Body of pancreas (tissue), 4 donors: ENCODE data around the gene ESCO1. TPM values are rescaled to one million over a fixed set of nuclear protein-coding genes. Genes with fewer than 3 reads are reported as not detected.
"Not testable (repeated sequence)": the region's sequence is repeated elsewhere in the genome, so short reads cannot be mapped to it uniquely, and the experiment has no call there.

Experiments used
- ATAC-seq: fragments of 150-250 bp; one replicate; pipeline ENCODE4 v1.9.1; 2016
- DNase-seq, 4 donors: peaks; one replicate each; pipeline ENCODE4 v3.0.0-alpha.2; 2019
- H3K27ac ChIP-seq, 4 donors: fragments of 200-600 bp; sonication (generic); 1 replicate in 3 of 4; 2 replicates in 1 of 4; pipeline versions ENCODE4 v1.5.1 to v1.6.1; 2016 to 2019; ENCODE audit warnings: mild to moderate bottlenecking in 1 of 4, mixed read lengths in 1 of 4, moderate library complexity in 1 of 4
- H3K27me3 ChIP-seq, 2 donors: fragments of 200-600 bp; sonication (generic); one replicate each; pipeline ENCODE4 v1.6.0; 2016; ENCODE audit warnings: mild to moderate bottlenecking in 1 of 2
- H3K36me3 ChIP-seq, 2 donors: fragments of 200-600 bp; sonication (generic); replicated peaks in 1 of 2; 2 replicates each; pipeline ENCODE4 v1.5.1; 2016; ENCODE audit warnings: low read depth in 2 of 2; ENCODE audit not compliant: insufficient read depth in 1 of 2
- H3K4me1 ChIP-seq: fragments of 200-600 bp; sonication (generic); one replicate; pipeline ENCODE4 v1.6.0; 2016
- H3K4me3 ChIP-seq, 2 donors: fragments of 200-600 bp; sonication (generic); 1 replicate in 1 of 2; 2 replicates in 1 of 2; pipeline ENCODE4 v1.5.1; 2016 to 2019
- H3K9me3 ChIP-seq, 3 donors: fragments of 200-600 bp; sonication (generic); 1 replicate in 2 of 3; 2 replicates in 1 of 3; pipeline ENCODE4 v1.5.1; 2016
- POLR2A ChIP-seq, 3 donors: fragments of 450-650 bp; IDR thresholded peaks; one replicate each; pipeline ENCODE4 v1.6.1; 2016; ENCODE audit warnings: antibody characterized with exemption in 3 of 3, mild to moderate bottlenecking in 2 of 3
- WGBS, 2 donors: methylation state at CpG; one replicate each; pipeline ENCODE4 v1.1.5; 2017; 5-methylcytosine and 5-hydroxymethylcytosine counted together
- intact Hi-C: fragments of 100-400 bp; cut with DNase I; formaldehyde crosslinking; loops from one replicate; pipeline ENCODE4 v1.15.1; 2023
- total RNA-seq, 2 donors: library from RNA; depleted of rRNA; stranded (reverse); fragments of >200 nt; gene quantifications; one replicate each; pipeline ENCODE4 v1.1.0, GENCODE V29; 2016
- TF ChIP-seq, protein P1 (sequence below), 7 experiments: fragments of 450-650 bp in 4 of 7; fragments of 200-600 bp in 3 of 7; sonication (generic) in 3 of 7; IDR thresholded peaks; one replicate each; pipeline ENCODE4 v1.5.1; 2016 to 2019; ENCODE audit warnings: antibody characterized with exemption in 7 of 7

The ESCO1 gene
- total RNA-seq, 2 donors from 2014 or later: 12.7 to 27.7 TPM

DNA sequence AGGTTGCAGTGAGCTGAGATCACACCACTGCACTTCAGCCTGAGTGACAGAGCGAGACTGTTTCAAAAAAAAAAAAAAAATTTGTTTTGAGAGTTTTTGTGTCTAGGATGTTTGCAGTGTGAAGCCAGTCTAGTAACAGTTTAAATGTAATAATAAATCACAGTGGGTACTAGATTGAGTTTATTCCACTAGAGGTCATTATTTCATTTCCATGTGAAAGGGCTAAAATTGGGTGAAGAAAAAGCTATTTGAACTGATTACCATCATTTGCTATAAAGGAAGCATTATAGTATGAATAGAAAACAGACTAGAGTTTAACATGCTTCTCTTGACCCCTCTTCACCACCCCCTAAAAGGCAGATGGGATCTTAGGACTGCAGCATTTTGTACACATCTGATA, 31.9 kb upstream of the ESCO1 start:
- Histone ChIP-seq H3K27me3 (no peaks in the 10 kb centered on the region), H3K36me3 (peaks cover 4 to 12% of the 10 kb centered on the region in 2 donors), H3K4me1 (no peaks in the 10 kb centered on the region), H3K4me3 (no peak overlapping the region), H3K27ac (no peak overlapping the region), H3K9me3 (no peaks in the 10 kb centered on the region)
- DNase-seq: no peak
- intact Hi-C loops: no loop called here
- WGBS, 2 donors: 92 to 93% methylated on average over 1 of the region's 1 CpG
- TF ChIP-seq POLR2A (IDR thresholded peaks at IDR 0.05): no peak
- TF ChIP-seq, protein P1, sequence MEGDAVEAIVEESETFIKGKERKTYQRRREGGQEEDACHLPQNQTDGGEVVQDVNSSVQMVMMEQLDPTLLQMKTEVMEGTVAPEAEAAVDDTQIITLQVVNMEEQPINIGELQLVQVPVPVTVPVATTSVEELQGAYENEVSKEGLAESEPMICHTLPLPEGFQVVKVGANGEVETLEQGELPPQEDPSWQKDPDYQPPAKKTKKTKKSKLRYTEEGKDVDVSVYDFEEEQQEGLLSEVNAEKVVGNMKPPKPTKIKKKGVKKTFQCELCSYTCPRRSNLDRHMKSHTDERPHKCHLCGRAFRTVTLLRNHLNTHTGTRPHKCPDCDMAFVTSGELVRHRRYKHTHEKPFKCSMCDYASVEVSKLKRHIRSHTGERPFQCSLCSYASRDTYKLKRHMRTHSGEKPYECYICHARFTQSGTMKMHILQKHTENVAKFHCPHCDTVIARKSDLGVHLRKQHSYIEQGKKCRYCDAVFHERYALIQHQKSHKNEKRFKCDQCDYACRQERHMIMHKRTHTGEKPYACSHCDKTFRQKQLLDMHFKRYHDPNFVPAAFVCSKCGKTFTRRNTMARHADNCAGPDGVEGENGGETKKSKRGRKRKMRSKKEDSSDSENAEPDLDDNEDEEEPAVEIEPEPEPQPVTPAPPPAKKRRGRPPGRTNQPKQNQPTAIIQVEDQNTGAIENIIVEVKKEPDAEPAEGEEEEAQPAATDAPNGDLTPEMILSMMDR (IDR thresholded peaks at IDR 0.05): no peak
- ATAC-seq: no peak

DNA sequence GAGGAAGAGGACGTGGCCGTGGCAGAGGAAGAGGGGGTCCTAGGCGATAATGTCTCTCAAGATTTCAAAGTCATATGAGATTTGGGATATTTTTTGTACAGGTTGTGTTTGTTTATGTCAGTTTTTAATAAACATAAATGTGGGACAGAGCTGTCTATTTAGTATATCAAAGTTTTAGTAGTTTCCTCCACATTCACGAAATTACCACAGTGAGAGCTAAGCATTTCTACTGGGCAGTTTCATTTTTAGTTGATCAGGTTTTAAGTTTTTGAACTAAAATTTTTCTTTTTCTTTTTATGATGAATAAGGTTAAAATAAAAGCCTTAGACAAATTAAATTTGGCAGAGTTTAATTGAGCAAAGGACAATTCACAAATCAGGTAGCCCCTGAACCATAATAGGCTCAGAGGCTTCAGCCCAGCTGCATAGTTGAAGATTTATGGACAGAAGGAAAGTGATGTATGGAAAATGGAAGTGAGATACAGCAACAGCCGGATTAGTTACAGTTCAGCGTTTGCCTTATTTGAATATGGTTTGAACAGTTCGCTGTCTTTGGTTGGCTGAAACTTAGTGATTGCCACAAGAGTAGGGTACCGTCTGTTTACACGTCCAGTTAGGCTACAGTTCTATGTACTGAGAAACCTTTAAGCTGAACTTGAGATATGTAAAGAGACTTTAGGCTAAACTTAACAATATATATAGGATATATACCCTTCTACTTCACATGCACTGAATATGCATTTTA, 28.8 kb upstream of the ESCO1 start:
- DNase-seq: no peak
- intact Hi-C loops: no loop called here
- 84 to 89% methylated on average over 9 of the region's 9 CpGs for WGBS, 2 donors
- Histone ChIP-seq H3K4me1 (no peaks in the 10 kb centered on the region), H3K4me3 (no peak overlapping the region), H3K27ac (no peak overlapping the region), H3K9me3 (no peaks in the 10 kb centered on the region), H3K27me3 (no peaks in the 10 kb centered on the region), H3K36me3 (peaks cover 12 to 15% of the 10 kb centered on the region in 2 donors)
- TF ChIP-seq, protein P1 (IDR thresholded peaks at IDR 0.05): no peak
- no peak for TF ChIP-seq POLR2A (IDR thresholded peaks at IDR 0.05)
- ATAC-seq: no peak

DNA sequence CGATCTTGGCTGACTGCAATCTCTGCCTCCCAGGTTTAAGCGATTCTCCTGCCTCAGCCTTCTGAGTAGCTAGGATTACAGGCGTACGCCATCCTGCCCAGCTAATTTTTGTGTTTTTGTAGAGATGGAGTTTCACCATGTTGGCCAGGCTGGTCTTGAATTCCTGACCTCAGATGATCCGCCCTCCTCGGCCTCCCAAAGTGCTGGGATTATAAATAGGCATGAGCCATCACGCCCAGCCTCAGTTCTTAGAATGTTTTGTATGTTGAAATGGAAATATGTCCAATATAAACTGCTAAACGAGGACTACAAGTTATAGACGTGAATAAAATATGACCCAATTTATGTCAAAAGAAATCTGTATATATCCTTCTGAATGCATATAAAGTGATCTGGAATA, 21.1 kb upstream of the ESCO1 start:
- H3K36me3 ChIP-seq, DNase-seq, H3K27ac ChIP-seq, H3K9me3 ChIP-seq, H3K27me3 ChIP-seq, ATAC-seq, intact Hi-C loops, H3K4me3 ChIP-seq, H3K4me1 ChIP-seq: not testable (repeated sequence)
- WGBS, 2 donors: 92 to 93% methylated on average over 9 of the region's 9 CpGs

DNA sequence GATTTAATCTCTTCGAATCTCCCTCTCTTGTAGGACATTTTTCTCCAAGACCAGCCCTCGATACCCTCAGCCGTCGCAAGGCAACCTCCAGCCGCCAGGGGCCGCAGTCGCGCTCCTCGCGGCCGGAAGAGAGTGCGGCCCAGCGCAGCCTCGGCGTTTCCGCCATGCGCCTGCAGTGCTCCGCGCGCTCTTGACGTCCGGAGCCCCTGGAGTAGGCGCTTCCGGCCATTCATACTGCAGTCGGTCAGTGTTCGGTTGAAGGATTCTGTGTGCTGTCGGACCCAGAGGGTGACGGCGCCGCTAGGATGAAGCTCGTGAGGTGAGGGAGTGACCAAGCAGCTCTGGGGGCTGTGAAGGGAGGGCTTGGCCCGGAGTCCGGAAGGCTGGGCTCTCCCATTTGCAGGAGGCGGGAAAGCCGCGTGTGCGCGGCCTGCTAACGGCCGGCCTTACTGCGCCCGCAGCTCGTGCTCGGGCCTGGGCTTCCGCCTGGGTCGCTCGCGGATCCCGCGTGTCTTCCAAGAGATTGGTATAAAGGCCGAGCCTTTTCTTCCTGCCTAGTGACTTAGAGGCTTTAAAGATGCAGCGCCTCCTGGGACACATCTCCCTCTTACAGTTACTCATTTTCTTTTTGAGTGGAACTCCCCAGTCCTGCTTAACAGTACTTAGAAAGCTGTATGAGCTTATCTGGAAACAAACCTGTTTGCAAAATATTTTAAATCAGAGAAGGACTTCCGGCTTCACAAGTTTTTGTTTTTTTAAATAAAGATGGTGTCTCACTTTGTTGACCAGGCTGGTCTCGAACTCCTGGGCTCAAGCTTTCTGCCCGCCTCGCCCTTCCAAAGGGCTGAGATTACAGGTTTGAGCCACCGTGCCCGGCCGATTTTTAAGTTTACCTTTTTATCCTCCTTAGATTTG, 11.9 kb upstream of the ESCO1 start, which contains the start of gene SNRPD1:
Gene SNRPD1, plus strand, starts transcription at position 190 of the 915 bp plus-strand sequence. Its CDS starts 116 bp downstream, at position 306.
- peak within 1 kb of the TSS in 3 of 4 donors; percentile 60 to 88 (median 78) for H3K27ac ChIP-seq
- H3K4me3 ChIP-seq: peak within 1 kb of the TSS; percentile 71 to 94
- intact Hi-C loops: no loop called here
- TF ChIP-seq, protein P1 (IDR thresholded peaks at IDR 0.05): peak; percentile 88 to 98 (median 96)
- TF ChIP-seq POLR2A (IDR thresholded peaks at IDR 0.05): peak; percentile 7 to 86 (median 75)
- peak; percentile 84 to 89 (median 86) for DNase-seq
- no peaks in the 10 kb centered on the region for H3K27me3 ChIP-seq
- WGBS, 2 donors: 0 to 1% methylated on average over 19 to 59 of the region's 59 CpGs
- H3K36me3 ChIP-seq: no peaks in the 10 kb centered on the region
- ATAC-seq: peak; percentile 99
- H3K9me3 ChIP-seq: no peaks in the 10 kb centered on the region
- H3K4me1 ChIP-seq: peaks cover 15% of the 10 kb centered on the region

DNA sequence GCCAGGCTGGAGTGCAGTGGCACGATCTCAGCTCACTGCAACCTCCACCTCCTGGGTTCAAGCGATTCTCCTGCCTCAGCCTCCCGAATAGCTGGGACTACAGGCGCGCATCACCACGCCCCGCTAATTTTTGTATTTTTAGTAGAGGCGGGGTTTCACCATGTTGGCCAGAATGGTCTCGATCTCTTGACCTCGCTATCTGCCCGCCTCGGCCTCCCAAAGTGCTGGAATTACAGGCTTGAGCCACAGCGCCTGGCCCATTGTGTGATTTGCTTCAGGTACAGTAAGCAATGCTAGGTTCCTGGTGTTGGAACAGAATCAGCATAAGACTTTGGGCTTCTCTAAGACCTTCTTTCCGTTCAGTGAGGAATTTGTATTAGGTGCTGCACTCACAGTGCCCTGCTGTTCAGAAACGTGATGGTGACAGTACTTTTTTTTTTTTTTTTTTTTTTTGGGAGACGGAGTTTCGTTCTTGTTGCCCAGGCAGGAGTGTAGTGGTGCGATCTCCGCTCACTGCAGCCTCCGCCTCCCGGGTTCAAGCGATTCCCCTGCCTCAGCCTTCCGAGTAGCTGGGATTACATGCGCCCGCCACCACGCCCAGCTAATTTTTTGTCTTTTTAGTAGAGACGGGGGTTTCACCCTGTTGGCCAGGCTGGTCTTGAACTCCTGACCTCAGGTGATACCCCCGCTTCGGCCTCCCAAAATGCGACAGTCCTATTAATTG, 11.1 kb upstream of the ESCO1 start:
- DNase-seq: peak in 1 of 4 donors; percentile 3
- Histone ChIP-seq H3K4me1 (peaks cover 15% of the 10 kb centered on the region), H3K4me3 (peak overlapping the region in 1 of 2 donors; percentile 71), H3K27ac (peak overlapping the region in 3 of 4 donors; percentile 60 to 88 (median 78))
- H3K36me3 ChIP-seq, intact Hi-C loops, H3K27me3 ChIP-seq, ATAC-seq, H3K9me3 ChIP-seq: not testable (repeated sequence)
- WGBS, 2 donors: 49 to 55% methylated on average over 29 to 30 of the region's 30 CpGs
